CD4-positive, alpha-beta T cell treated with Interleukin-1 beta for 1 hour (primary cell): ENCODE data around the gene PAQR7.
A peak's percentile ranks its signal among the peaks of the same experiment; 100 is the strongest.

Experiments
- DNase-seq, 2 donors: peaks; one replicate each; pipeline ENCODE4 v3.0.0-alpha.2; 2020 to 2022

Gene PAQR7

DNA sequence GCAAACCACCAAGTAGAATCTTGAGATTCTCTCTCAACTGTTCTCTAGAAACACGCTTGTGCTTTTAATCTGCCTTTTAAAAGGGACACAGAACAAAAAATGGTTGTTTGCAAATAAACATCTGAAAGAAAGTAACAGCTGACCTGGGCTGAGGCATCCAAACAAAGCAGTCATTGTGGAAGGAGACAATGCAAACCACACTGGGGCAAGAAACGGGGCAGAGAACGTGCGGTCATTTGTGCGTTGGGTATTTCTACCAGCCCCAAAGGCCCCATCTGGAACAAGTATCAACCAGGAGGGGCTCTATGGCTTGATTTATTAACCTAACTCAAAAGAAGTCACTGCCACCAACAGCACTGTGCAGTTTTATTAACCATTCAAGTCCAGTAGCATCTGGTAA is 24.7 kb upstream of the PAQR7 start:
- no peak for DNase-seq

DNA sequence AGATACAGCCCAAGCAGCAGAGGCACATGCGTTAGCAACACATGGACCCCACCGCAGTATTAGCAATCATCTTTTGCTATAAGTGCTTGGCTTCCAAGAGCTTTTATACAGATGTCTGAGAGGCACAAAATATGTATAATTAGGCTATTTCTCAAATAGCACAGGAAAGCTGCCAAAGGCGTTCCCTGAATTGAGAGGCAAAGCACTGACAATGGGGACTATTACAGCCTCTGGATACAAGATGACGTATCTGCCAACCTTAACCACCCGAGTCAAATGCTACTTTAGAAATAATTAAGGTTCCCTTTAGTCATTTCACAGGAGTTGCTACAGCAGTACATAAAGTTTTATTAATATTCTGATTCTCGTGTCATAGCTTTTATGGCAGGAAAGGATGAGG is 24.3 kb upstream of the PAQR7 start:
- no peak for DNase-seq

DNA sequence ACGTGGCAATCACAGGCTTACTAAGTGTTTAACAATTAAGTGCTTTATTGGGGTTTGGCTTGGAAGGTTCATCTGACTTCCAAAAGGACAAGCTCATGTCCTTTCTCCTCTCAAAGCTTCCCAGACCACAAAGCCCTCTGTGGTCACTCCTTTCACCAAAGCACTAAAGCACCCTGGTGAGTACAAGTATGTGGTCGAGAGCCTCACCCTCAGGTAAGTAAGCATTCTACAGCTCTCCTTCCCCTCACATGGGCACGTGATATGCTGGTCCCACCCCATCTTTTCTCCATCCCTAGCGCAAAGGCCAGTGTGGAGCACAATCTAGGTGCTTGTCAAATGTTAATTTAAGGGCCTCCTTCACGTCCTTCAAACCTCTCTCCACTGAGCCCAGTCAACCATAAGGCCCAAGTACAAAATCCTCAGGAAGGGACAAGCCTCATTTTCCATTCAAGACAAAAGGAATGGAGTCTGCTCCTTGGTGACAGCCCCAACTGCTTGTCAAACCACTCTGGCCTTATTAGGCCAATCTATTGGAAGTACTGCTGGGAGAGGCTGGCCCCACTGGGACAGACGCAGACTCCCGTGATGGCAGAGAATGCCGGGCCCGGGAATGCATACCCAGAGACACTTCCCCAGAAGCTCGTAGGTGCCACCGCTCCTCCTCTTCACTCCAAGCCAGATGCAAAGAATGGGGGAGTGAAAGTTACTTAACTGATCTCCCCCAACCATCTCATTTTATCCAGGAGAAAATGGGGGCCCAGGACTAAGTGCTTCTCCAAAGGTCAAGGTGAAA is 22.9 kb upstream of the PAQR7 start:
- no peak for DNase-seq

GRCh38 chr1:25897754-25898153 is 22.2 kb upstream of the PAQR7 start:
- DNase-seq = no peak

GRCh38 chr1:25896266-25896665 is 20.8 kb upstream of the PAQR7 start:
- DNase-seq = no peak

DNA sequence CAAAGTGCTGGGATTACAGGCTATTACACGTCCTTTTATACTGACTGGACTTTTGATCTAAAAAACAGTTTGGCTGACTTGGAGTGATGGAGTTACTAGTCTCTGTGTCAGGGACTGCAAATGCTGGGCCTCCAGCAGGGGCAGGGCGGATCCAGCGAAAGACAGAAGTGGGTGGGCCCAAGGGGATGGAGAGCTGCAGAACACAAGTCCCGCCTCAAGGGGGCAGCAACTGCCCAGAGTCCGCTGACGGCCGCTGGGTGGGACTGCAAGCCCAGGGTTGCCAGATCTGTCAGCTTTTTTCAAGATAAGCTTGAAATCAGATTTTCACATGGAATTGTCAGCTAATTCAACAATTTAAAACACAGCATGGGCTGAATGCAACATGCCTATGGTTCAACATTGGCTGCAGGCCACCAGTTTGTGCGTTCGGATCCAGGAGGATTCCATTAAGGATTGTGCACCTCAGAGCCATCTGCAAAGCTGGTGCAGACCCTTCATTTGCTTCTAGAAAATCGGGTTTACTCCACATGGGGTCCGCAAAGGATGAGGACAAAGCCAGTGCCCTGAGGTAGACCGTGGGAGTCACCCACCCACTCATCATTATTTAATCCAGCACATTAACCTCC is 20.0 kb upstream of the PAQR7 start:
- DNase-seq = peak; percentile 92 to 93

- DNase-seq = no peak
Observed at GRCh38 chr1:25893116-25893515, 17.6 kb upstream of the PAQR7 start.

GRCh38 chr1:25891606-25892005 is 16.1 kb upstream of the PAQR7 start:
- no peak for DNase-seq

DNA sequence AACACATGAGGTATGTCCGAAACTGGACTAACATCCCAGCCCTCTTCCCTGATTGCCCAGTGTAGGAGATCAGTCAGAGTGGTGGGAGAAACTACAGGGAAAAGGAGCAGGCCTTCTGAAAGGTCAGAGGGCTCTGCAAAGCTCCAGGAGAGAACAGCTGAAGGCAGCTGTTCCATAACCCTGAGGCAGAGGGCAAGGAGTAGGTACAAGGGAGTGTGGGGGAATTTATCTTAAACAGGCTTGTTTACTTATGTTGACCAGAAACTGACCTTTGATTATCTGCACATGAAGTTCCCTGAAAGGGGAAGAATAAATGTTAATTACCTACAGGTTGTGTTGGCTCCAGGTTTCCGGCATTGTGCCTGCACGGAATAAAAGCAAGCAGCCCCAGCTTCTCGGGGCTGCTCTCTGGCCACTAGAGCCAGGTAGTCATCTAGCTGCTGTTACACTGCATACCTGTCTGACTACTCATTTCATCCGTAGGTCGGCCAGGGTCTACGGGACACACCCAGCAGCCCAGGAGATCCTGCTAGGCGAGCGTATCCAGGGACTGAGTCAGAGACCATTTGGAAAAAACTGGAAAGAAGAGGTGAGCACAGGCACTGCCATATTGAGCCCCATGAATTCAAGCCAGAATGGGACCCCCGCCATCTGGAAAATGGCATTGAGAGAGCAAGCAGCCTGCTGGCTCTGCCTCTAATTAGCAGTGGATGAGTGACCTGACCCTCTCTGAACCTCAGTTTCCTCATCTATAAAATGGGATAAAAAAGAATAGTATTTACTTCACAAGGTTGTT is 14.9 kb upstream of the PAQR7 start:
- DNase-seq = no peak

GRCh38 chr1:25889470-25889869 is 14.0 kb upstream of the PAQR7 start:
- no peak for DNase-seq

GRCh38 chr1:25888426-25888987 is 13.0 kb upstream of the PAQR7 start:
- DNase-seq = no peak

DNA sequence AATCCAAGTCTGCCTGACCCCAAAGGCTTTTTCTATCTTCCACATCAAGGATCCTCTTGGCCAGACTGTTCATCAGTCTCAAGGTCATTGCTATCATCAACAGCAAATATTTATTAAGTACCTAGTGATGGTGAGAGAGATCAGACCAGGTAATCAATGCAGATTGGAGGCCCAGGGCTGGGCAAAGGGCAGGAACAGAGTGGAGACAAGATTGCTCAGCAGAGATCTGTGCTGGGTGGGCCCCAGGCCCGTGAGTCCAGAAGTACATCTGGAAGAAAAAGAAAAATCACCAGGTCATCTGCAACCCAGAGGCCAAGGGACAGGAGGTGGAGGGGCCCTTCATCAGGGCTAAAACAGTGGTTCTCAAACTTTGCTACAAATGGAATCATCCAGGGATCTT is 10.1 kb upstream of the PAQR7 start:
- no peak for DNase-seq

GRCh38 chr1:25881266-25881665 is 5.8 kb upstream of the PAQR7 start:
- no peak for DNase-seq

DNA sequence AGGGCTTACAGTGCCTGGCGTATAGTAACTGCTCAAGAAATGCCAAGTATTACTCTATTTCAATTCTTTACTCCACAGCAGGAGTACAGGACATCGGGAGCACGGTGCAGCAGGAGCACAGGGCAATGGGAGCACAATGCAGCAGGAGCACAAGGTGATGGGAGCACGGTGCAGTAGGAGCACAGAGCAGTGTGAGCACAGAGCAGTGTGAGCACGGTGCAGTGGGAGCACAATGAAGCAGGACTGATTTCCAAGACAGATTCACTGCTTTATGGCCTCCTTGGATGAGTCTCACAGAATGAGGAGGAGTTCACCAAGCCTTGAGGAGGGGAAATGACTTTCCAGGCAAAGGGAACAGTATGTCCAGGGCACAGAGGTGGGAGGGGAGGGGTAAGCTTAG is 5.0 kb upstream of the PAQR7 start:
- no peak for DNase-seq

DNA sequence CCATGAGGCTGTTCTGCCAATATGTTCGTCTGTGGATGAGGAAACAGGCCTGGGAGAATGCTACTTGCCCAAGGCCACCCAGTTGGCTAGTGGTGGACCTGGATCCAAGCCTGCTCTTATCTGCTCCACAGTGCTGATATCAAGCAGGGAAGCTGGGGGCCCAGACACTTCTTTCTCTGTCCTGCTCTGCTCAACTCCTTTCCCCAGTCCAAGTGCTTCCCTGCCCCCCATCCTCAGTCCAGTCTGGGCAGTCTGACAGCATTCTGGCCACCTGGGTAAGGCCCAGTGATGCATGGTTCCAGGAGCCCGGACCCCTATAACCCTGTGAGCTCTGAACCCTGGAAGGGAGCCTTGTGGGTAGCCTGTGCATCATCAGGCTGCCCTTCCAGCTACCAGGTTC is 4.2 kb upstream of the PAQR7 start:
- DNase-seq = no peak

DNA sequence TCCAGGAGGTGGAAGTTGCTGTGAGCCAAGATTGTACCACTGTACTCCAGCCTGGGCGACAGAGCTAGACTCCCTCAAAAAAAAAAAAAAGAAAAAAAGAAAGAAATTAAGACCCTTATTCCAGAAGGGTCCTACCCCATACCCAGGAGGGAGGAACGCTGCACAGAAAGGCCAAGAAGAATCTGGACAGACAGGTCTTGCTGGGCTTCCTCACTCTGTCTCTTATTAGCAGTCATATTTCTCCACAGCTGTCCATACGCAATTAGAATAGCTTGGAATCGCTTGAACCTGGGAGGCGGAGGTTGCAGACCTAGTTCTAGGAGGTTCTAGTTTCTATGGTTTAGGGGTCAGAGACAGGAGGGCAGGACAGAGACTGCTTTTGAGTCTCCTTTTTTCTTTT is 3.2 kb upstream of the PAQR7 start:
- DNase-seq = no peak

DNA sequence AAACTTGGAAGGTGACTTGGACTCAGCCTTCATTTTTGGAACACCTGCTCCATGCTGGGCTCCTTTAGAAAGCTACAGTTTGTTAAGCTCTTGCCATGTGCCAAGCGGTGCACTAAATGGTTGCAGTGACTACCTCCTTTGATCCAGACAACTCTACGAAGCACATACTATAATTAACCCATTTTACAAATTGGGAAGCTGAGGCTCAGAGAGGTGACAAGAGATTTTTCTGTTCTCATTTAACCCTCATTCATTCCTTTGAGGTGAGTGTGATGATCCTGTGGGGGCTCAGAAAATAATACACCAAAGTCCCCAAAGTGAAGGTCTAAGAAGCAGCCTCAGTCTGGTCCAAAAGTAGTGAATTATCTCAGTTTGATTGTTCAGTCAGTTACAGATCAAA is 1.6 kb upstream of the PAQR7 start:
- DNase-seq = no peak

- no peak for DNase-seq
Observed at GRCh38 chr1:25876693-25877077, 1.2 kb upstream of the PAQR7 start.

DNA sequence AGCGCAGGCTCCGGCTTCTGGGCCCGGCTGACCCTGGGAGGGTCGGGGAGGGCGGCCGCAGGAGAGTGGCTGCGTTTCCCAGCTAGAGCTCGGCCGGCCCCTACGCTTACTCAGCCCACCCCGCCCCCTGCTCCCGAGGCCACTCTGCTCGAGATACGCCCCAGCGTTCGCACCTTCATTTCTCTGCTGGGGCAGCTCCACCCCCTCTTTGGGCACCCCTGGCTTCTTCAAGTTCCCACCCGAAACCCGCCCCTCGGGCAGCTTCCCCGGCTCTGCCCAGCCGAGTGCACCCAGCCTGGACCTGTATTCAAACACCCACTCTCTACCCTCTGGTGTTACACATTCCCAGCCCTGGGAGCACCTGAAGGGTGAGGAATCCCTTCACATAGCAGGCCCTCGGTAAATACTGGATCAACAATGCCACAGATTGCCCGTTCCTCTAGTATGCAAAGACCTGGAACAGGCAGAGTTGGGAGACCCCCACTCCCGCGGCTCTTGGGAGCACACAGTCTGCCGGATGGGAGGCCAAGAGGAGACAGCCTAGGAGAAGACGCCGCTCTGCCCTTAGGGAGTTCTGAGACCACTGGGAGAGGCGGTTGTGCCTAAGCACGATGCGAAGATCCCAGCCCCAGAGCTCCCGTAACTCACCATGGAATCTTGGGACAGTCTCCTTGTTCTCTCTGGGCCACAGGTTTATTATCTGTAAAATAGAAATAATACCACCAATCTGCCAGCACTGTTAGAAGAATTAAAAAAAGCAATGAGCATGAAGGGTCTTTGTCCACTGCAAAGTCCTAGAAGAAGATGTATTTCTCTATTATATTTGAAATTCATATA is 566 bp upstream of the PAQR7 start:
- DNase-seq = no peak

DNA sequence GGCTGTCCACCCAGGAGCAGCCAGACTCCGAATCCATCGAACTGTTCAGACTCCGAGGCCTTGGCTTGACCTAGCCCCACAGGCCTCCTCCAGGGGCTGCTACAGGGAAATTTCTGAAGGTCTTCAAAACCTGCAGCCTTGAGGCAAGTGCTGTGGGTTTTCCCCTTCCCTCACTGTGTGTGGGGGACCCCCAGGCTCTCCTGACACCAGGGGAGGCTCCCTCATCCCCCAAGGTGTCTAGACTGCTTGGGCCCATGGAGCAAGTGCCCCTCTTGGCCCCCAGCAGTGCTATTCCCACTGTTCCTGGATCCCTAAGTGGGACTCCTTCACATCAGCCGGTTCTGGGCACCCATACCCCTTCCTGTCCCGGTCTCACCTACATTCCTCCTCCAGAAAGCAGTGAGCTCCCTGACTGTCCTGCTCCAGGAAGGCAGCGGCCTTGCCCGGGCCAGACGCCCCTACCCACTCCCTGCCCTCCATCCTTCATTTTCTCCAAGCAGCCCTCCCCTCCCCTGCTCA is 814 bp downstream of the PAQR7 start:
- no peak for DNase-seq

GRCh38 chr1:25874209-25874608 is 1.3 kb downstream of the PAQR7 start:
- DNase-seq = no peak

- no peak for DNase-seq
Observed at GRCh38 chr1:25873120-25873519, 2.4 kb downstream of the PAQR7 start.

DNA sequence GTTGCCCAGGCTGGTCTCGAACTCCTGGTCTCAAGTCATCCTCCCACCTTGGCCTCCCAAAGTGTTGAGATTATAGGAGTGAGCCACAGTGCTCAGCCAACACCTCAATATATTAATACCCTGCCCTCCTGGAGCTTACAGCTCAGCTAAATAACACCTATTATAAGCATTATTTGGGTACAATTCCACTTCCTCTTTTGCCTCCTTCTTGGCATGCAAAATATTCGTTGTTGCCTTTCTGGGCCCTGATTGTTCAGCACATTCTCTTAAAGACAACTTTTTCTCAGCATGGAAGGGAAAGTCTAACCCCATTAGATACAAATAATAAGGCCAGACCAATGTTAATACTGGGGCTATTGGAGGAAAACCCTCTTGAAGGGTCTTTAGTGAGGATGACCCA is 2.8 kb downstream of the PAQR7 start:
- DNase-seq = no peak
